ENCODE measurements around the gene RSRC1.
"Not testable (repeated sequence)": the region's sequence is repeated elsewhere in the genome, so short reads cannot be mapped to it uniquely, and the experiment has no call there.

The RSRC1 gene

DNA sequence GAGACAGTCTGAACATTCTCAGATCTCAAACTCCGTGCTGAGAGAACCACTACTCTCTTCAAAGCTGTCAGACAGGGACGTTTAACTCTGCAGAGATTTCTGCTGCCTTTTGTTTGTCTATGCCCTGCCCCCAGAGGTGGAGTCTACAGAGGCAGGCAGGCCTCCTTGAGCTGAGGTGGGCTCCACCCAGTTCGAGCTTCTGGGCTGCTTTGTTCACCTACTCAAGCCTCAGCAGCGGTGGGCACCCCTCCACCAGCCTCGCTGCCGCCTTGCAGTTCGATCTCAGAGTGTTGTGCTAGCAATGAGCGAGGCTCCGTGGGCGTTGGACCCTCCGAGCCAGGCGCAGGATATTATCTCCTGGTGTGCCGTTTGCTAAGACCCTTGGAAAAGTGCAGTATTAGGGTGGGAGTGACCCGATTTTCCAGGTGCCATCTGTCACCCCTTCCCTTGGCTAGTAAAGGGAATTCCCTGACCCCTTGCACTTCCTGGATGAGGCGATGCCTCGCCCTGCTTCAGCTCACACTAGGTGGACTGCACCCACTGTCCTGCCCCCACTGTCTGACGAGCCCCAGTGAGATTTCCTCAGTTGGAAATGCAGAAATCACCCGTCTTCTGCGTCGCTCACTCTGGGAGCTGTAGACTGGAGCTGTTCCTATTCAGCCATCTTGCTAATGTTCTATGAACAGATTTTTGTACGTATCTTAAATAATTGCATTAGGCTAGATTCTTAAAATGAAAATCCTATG lies 220.0 kb downstream of the RSRC1 start:
- not testable (repeated sequence) for DNase-seq (ENCODE audit: low read depth)

DNA sequence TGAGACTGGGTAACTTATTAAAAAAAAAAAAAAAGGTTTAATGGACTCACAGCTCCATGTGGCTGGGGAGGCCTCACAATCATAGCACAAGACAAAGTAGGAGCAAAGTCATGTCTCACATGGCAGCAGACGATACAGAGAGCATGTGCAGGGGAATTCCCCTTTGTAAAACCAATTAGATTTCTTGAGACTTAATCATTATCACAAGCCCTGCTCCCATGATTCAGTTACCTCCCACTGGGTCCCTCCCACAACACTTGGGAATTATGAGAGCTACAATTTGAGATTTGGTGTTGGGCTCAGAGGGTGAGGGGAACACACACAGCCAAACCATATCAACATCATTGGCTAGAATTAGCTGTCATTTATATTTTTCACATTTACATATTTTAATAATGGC lies 221.0 kb downstream of the RSRC1 start:
- DNase-seq (ENCODE audit: low read depth) = no peak

- no peak for DNase-seq (ENCODE audit: low read depth)
Measured at GRCh38 chr3:158333736-158334135, 223.8 kb downstream of the RSRC1 start.

DNA sequence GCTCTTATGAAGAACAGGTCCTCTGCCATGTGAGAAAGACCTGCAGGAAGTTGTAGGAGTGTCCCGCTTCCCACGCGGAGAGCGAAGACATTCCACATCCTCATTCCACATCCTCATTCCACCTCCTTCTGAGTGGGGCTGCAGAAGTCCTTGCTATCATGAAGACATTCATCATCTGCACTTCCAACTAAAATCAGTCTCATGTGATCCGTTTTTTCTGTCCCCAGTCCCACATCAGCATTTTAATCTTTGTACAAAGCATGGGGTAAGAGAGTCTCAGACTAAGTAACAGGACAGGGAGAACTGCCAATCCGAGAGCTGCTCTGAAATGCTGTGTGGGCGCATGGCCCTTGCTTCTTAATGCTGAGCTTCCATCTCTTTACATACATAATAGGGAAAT lies 227.2 kb downstream of the RSRC1 start:
- no peak for DNase-seq (ENCODE audit: low read depth)

DNA sequence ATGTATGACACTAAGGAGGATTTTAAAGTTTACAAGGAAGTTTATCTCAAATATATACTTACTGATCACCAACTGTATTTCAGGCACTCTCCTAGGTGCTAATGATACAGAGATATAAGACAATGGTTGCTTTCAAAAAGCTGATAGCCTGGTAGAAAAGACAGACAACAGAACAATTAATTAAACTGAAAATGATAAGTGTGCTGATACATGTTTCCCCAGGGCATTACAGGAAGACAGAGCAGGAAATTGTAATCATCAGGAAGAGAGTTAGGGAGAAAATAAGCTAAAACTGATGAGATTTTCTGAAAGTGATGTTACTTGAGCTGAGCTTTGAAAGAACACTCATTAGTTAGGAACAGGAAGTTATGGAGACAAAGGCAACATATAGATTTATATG lies 229.7 kb downstream of the RSRC1 start:
- DNase-seq (ENCODE audit: low read depth) = no peak

- DNase-seq (ENCODE audit: low read depth) = not testable (repeated sequence)
Measured at GRCh38 chr3:158340951-158341350, 231.1 kb downstream of the RSRC1 start.

GRCh38 chr3:158347966-158348365 lies 238.1 kb downstream of the RSRC1 start:
- DNase-seq (ENCODE audit: low read depth) = no peak

- DNase-seq (ENCODE audit: low read depth) = no peak
Measured at GRCh38 chr3:158350971-158351370, 241.1 kb downstream of the RSRC1 start.

DNA sequence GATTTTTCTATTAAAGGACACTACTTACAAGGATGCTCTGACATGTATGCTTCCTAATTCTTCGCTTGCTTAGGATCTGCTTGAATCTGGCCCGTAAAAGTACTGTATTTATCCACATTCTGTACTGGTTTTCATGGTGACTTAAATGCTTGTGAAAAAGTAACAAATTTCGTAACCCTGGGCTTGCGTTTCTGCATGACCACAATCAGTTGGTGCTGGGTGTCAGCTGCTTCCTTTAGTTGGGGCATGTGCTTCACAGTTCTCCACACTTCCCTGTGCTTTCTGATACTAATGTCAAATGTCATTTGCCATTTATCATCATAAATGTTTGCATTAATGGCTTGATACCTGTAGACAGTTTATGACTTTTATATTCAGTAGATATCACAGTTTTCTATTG lies 242.7 kb downstream of the RSRC1 start:
- no peak for DNase-seq (ENCODE audit: low read depth)

GRCh38 chr3:158354713-158355112 lies 244.8 kb downstream of the RSRC1 start:
- DNase-seq (ENCODE audit: low read depth) = no peak

GRCh38 chr3:158355623-158356588 lies 246.0 kb downstream of the RSRC1 start:
- DNase-seq (ENCODE audit: low read depth) = no peak

DNA sequence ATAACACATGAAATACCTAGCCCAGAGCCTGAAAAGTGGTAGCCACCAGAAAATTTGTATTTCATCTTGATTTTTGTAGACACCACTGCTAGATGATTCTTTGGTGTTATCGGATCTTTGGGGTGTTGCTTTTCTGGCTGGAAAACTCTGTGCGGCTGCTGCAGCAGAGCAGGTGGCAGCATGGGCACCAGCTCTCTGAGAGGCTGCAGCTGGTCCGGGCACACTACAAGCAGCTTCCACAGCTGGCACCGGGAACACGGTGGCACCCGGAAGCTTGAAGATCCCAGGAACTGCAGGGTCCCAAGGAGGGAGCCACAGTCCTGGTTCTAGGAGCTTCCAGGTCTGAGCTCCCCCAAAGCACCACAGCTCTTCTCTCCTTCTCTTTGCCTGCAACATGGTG lies 249.4 kb downstream of the RSRC1 start:
- DNase-seq (ENCODE audit: low read depth) = no peak

DNA sequence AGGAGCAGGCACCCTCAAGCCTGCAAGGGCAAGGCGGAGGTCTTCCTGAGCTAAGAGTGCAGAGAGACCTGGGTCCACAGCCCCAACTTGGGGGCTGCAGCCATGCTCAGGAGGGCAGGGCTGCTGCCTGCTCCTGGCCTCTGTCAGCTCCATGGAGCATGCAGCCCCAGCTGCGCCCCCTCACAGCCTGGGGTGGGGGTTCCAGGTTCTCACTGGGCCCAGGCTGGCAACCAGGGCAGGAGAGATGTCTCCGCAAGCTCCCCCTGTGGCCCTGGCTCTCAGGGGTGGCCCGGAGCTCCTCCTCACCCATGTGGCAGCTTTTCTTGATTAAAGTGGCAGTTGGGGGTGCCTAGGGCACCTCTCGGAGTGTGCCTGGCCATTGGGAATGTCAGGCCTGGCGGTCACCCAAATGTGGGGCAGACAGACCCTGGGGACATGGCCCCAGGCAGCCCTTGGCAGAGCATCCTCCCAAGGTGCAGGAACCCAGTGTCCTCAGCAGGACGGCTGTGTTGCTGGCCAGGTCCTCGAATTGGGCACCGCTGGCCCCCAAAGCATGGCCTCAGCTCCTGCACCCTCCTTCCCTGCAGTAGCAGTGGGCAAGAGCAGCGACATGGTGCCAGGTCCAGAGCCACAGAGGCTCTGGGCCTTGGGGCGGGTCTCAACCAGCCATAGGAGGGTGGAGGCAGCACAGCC lies 251.0 kb downstream of the RSRC1 start:
- DNase-seq (ENCODE audit: low read depth) = no peak

- no peak for DNase-seq (ENCODE audit: low read depth)
Measured at GRCh38 chr3:158368271-158368670, 258.4 kb downstream of the RSRC1 start.

- DNase-seq (ENCODE audit: low read depth) = no peak
Measured at GRCh38 chr3:158369279-158369678, 259.4 kb downstream of the RSRC1 start.

GRCh38 chr3:158379517-158379916 lies 269.6 kb downstream of the RSRC1 start:
- no peak for DNase-seq (ENCODE audit: low read depth)

GRCh38 chr3:158381262-158381868 lies 271.5 kb downstream of the RSRC1 start:
- DNase-seq (ENCODE audit: low read depth) = no peak

- DNase-seq (ENCODE audit: low read depth) = no peak
Measured at GRCh38 chr3:158382479-158382878, 272.6 kb downstream of the RSRC1 start.

DNA sequence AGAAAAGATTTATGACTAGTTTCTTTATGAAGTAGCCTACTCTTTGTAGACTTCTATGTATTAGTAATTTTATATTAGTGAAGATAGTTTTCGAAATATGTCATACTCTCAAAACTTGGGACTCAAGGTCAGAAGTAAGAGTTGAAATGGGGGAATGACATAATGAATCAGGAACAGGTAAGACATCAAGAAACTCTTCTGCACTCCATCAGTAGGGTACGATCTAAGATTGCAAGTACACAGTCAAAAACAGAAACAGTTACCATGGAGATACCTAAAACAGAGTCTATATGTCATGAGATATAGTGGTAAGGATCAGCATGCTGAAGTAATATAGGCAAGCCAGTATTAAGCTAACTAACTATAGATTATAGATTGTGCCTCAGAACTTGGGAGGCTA lies 274.1 kb downstream of the RSRC1 start:
- no peak for DNase-seq (ENCODE audit: low read depth)

- no peak for DNase-seq (ENCODE audit: low read depth)
Measured at GRCh38 chr3:158395421-158395820, 285.5 kb downstream of the RSRC1 start.

GRCh38 chr3:158402590-158402989 lies 292.7 kb downstream of the RSRC1 start:
- DNase-seq (ENCODE audit: low read depth) = no peak

GRCh38 chr3:158403013-158403412 lies 293.1 kb downstream of the RSRC1 start:
- DNase-seq (ENCODE audit: low read depth) = no peak
